ENCODE measurements around the gene MAPT.

MAPT gene

GRCh38 chr17:45962221-45962972, 68.0 kb downstream of the MAPT start:
- in situ Hi-C loops (cut with MboI; ENCODE audit: low pct_unique_long_range_greater_than_20kb, low sequenced_read_pairs) = no loop called here
- DNase-seq = no peak

GRCh38 chr17:45963283-45963682, 68.9 kb downstream of the MAPT start:
- DNase-seq = no peak
- in situ Hi-C loops (cut with MboI; ENCODE audit: low pct_unique_long_range_greater_than_20kb, low sequenced_read_pairs) = no loop called here

GRCh38 chr17:45963889-45964288, 69.5 kb downstream of the MAPT start:
- in situ Hi-C loops (cut with MboI; ENCODE audit: low pct_unique_long_range_greater_than_20kb, low sequenced_read_pairs) = no loop called here
- no peak for DNase-seq

GRCh38 chr17:45964634-45965033, 70.3 kb downstream of the MAPT start:
- in situ Hi-C loops (cut with MboI; ENCODE audit: low pct_unique_long_range_greater_than_20kb, low sequenced_read_pairs) = no loop called here
- no peak for DNase-seq

- DNase-seq = no peak
- in situ Hi-C loops (cut with MboI; ENCODE audit: low pct_unique_long_range_greater_than_20kb, low sequenced_read_pairs) = no loop called here
Observed at GRCh38 chr17:45965812-45966211, 71.5 kb downstream of the MAPT start.

- in situ Hi-C loops (cut with MboI; ENCODE audit: low pct_unique_long_range_greater_than_20kb, low sequenced_read_pairs) = no loop called here
- no peak for DNase-seq
Observed at GRCh38 chr17:45966606-45967280, 72.4 kb downstream of the MAPT start.

GRCh38 chr17:45967378-45967777, 73.0 kb downstream of the MAPT start:
- in situ Hi-C loops (cut with MboI; ENCODE audit: low pct_unique_long_range_greater_than_20kb, low sequenced_read_pairs) = no loop called here
- DNase-seq = no peak

GRCh38 chr17:45968732-45969131, 74.4 kb downstream of the MAPT start:
- in situ Hi-C loops (cut with MboI; ENCODE audit: low pct_unique_long_range_greater_than_20kb, low sequenced_read_pairs) = no loop called here
- no peak for DNase-seq

- DNase-seq = no peak
- in situ Hi-C loops (cut with MboI; ENCODE audit: low pct_unique_long_range_greater_than_20kb, low sequenced_read_pairs) = no loop called here
Observed at GRCh38 chr17:45969726-45970125, 75.4 kb downstream of the MAPT start.

GRCh38 chr17:45970659-45971058, 76.3 kb downstream of the MAPT start:
- DNase-seq = no peak

GRCh38 chr17:45971698-45972141, 77.4 kb downstream of the MAPT start:
- in situ Hi-C loops (cut with MboI; ENCODE audit: low pct_unique_long_range_greater_than_20kb, low sequenced_read_pairs) = no loop called here
- DNase-seq = no peak

More at GRCh38 chr17:45970659-45971058, 76.3 kb downstream of the MAPT start:
- in situ Hi-C loops (cut with MboI; ENCODE audit: low pct_unique_long_range_greater_than_20kb, low sequenced_read_pairs) = no loop called here

GRCh38 chr17:45972531-45972930, 78.2 kb downstream of the MAPT start:
- in situ Hi-C loops (cut with MboI; ENCODE audit: low pct_unique_long_range_greater_than_20kb, low sequenced_read_pairs) = no loop called here
- DNase-seq = no peak

GRCh38 chr17:45973099-45973780, 78.9 kb downstream of the MAPT start:
- in situ Hi-C loops (cut with MboI; ENCODE audit: low pct_unique_long_range_greater_than_20kb, low sequenced_read_pairs) = no loop called here
- DNase-seq = no peak

- no peak for DNase-seq
- in situ Hi-C loops (cut with MboI; ENCODE audit: low pct_unique_long_range_greater_than_20kb, low sequenced_read_pairs) = no loop called here
Observed at GRCh38 chr17:45973946-45974859, 79.8 kb downstream of the MAPT start.

GRCh38 chr17:45974916-45975630, 80.7 kb downstream of the MAPT start:
- DNase-seq = no peak
- in situ Hi-C loops (cut with MboI; ENCODE audit: low pct_unique_long_range_greater_than_20kb, low sequenced_read_pairs) = loop anchor here (25.0 kb wide), 1 partner anchor 837 kb away; the partner anchor contains the start of gene WNT3

- in situ Hi-C loops (cut with MboI; ENCODE audit: low pct_unique_long_range_greater_than_20kb, low sequenced_read_pairs) = loop anchor here (25.0 kb wide), 1 partner anchor 837 kb away; the partner anchor contains the start of gene WNT3
Observed at GRCh38 chr17:45975640-45976295, 81.4 kb downstream of the MAPT start.

GRCh38 chr17:45976391-45976754, 82.0 kb downstream of the MAPT start:
- in situ Hi-C loops (cut with MboI; ENCODE audit: low pct_unique_long_range_greater_than_20kb, low sequenced_read_pairs) = loop anchor here (25.0 kb wide), 1 partner anchor 836 kb away; the partner anchor contains the start of gene WNT3
- no peak for DNase-seq

More at GRCh38 chr17:45975640-45976295, 81.4 kb downstream of the MAPT start:
- DNase-seq = no peak
